Measurements from ENCODE around the gene MELTF.

The MELTF gene

DNA sequence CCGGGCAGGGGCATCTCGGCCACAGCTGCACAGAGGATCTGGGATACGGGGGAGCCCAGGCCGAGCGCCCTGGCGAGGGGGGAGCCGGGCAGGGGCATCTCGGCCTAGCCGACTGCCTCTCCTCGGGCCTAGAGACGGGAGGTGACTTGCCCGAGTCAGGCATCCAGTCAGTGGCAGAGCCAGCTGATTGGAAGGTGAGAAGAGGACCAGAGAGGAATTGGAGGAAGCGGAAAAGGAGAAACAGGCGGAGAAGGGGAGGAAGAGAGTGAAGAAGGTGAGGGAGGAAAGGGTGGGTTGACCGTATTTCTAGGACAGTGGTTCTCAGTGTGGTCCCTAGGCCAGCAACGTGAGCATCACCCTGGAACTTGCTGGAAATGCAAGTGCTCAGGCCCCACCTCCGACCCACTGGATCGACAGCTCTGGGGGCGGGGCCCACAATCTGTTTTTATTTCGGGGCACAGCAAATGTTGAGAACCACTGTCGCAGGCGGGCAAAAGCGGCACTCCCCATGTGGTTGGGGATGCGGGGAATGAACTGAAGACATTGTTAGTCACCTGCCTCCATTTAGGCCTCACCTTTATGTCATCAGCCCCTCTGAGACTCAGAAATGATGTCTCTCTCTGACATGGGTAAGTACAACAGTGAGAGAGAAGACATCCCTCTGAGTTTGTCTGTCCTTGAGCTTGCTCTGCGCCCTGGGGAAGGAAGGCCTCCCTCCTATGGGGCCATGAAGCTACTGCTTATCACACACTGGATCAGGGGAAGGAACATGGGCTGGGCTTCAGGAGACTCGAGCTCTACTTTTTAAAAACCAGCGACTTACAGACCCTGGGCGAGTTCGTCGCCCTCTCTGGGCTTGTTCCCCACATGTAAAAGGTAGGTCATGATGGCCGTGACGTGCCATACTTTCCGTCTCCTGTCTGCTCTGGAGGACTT is 1.0 kb upstream of the MELTF start:
- ATAC-seq: no peak
- TF ChIP-seq TOX (CRISPR knock-in tag; IDR thresholded peaks at IDR 0.05; ENCODE audit: borderline replicate concordance): no peak
- TF ChIP-seq ZFP30 (CRISPR knock-in tag; IDR thresholded peaks at IDR 0.05): no peak
- TF ChIP-seq, protein P1, sequence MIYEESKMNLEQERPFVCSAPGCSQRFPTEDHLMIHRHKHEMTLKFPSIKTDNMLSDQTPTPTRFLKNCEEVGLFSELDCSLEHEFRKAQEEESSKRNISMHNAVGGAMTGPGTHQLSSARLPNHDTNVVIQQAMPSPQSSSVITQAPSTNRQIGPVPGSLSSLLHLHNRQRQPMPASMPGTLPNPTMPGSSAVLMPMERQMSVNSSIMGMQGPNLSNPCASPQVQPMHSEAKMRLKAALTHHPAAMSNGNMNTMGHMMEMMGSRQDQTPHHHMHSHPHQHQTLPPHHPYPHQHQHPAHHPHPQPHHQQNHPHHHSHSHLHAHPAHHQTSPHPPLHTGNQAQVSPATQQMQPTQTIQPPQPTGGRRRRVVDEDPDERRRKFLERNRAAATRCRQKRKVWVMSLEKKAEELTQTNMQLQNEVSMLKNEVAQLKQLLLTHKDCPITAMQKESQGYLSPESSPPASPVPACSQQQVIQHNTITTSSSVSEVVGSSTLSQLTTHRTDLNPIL (CRISPR knock-in tag; IDR thresholded peaks at IDR 0.05; ENCODE audit: low read depth): no peak
- TF ChIP-seq ZC3H10 (CRISPR knock-in tag; IDR thresholded peaks at IDR 0.05): no peak
- no peak for TF ChIP-seq TCF4 (CRISPR knock-in tag; IDR thresholded peaks at IDR 0.05; ENCODE audit: borderline replicate concordance)
- TF ChIP-seq ARNTL (CRISPR knock-in tag; IDR thresholded peaks at IDR 0.05; ENCODE audit: borderline replicate concordance, low read depth): no peak
- no peak for TF ChIP-seq TSHZ2 (CRISPR knock-in tag; IDR thresholded peaks at IDR 0.05)
- TF ChIP-seq ZNF8 (CRISPR knock-in tag; IDR thresholded peaks at IDR 0.05): no peak
- TF ChIP-seq POU6F1 (CRISPR knock-in tag; IDR thresholded peaks at IDR 0.05; ENCODE audit: borderline replicate concordance, low read depth): no peak
- no peak for TF ChIP-seq SNAI2 (CRISPR knock-in tag; IDR thresholded peaks at IDR 0.05)
- no peak for TF ChIP-seq ISL1 (CRISPR knock-in tag; IDR thresholded peaks at IDR 0.05)
- TF ChIP-seq ZFP3 (CRISPR knock-in tag; IDR thresholded peaks at IDR 0.05): no peak
- TF ChIP-seq GLIS3 (CRISPR knock-in tag; IDR thresholded peaks at IDR 0.05): no peak; the same call in 1 of the 2 replicates
- no peak for TF ChIP-seq ESRRG (CRISPR knock-in tag; IDR thresholded peaks at IDR 0.05)
- no peak for TF ChIP-seq BACH2 (CRISPR knock-in tag; IDR thresholded peaks at IDR 0.05; ENCODE audit: borderline replicate concordance)
- no peak for TF ChIP-seq PATZ1 (CRISPR knock-in tag; IDR thresholded peaks at IDR 0.05; ENCODE audit: borderline replicate concordance)

- no peak; the same call in 2 of the 3 replicates for ATAC-seq
- TF ChIP-seq ZFP3 (CRISPR knock-in tag; IDR thresholded peaks at IDR 0.05) (peak; percentile 82; the same call in 1 of the 2 replicates), TCF4 (CRISPR knock-in tag; IDR thresholded peaks at IDR 0.05; ENCODE audit: borderline replicate concordance) (no peak), TOX (CRISPR knock-in tag; IDR thresholded peaks at IDR 0.05; ENCODE audit: borderline replicate concordance) (no peak)
Measured at GRCh38 chr3:197028728-197029510, 698 bp downstream of the MELTF start.

- no peak for ATAC-seq
- TF ChIP-seq ZFP3 (CRISPR knock-in tag; IDR thresholded peaks at IDR 0.05) (no peak), ZFP30 (CRISPR knock-in tag; IDR thresholded peaks at IDR 0.05) (no peak), POU6F1 (CRISPR knock-in tag; IDR thresholded peaks at IDR 0.05; ENCODE audit: borderline replicate concordance, low read depth) (no peak), ISL1 (CRISPR knock-in tag; IDR thresholded peaks at IDR 0.05) (no peak), BACH2 (CRISPR knock-in tag; IDR thresholded peaks at IDR 0.05; ENCODE audit: borderline replicate concordance) (no peak), OSR1 (CRISPR knock-in tag; IDR thresholded peaks at IDR 0.05) (no peak), ARNTL (CRISPR knock-in tag; IDR thresholded peaks at IDR 0.05; ENCODE audit: borderline replicate concordance, low read depth) (no peak), ZNF565 (CRISPR knock-in tag; conservative IDR thresholded peaks at IDR 0.05; ENCODE audit: low read depth) (no peak), ZC3H10 (CRISPR knock-in tag; IDR thresholded peaks at IDR 0.05) (no peak), TOX (CRISPR knock-in tag; IDR thresholded peaks at IDR 0.05; ENCODE audit: borderline replicate concordance) (no peak), CSDC2 (CRISPR knock-in tag; IDR thresholded peaks at IDR 0.05) (no peak)
- TF ChIP-seq, protein P2, sequence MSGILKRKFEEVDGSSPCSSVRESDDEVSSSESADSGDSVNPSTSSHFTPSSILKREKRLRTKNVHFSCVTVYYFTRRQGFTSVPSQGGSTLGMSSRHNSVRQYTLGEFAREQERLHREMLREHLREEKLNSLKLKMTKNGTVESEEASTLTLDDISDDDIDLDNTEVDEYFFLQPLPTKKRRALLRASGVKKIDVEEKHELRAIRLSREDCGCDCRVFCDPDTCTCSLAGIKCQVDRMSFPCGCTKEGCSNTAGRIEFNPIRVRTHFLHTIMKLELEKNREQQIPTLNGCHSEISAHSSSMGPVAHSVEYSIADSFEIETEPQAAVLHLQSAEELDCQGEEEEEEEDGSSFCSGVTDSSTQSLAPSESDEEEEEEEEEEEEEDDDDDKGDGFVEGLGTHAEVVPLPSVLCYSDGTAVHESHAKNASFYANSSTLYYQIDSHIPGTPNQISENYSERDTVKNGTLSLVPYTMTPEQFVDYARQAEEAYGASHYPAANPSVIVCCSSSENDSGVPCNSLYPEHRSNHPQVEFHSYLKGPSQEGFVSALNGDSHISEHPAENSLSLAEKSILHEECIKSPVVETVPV (CRISPR knock-in tag; IDR thresholded peaks at IDR 0.05): no peak
- TF ChIP-seq, protein P1 (CRISPR knock-in tag; IDR thresholded peaks at IDR 0.05; ENCODE audit: low read depth): no peak
Measured at GRCh38 chr3:197027896-197028727, 1.5 kb downstream of the MELTF start.
